Transverse colon (tissue), 4 donors: ENCODE data around the gene IFIT3. TPM values are rescaled to one million over a fixed set of nuclear protein-coding genes. Genes with fewer than 3 reads are reported as not detected.

ENCODE experiments used
- DNase-seq: peaks from one replicate; pipeline ENCODE4 v3.0.0-alpha.2; 2019
- H3K27ac ChIP-seq, 4 donors: fragments of 200-600 bp; sonication (generic); 2 replicates each; pipeline ENCODE4 v1.5.1; 2016 to 2018; ENCODE audit warnings: inconsistent platforms in 4 of 4
- H3K27me3 ChIP-seq: fragments of 200-600 bp; sonication (generic); 2 replicates; pipeline ENCODE4 v1.5.1; 2017; ENCODE audit warnings: inconsistent platforms
- H3K36me3 ChIP-seq, 4 donors: fragments of 200-600 bp; sonication (generic); 2 replicates each; pipeline ENCODE4 v1.5.1; 2017 to 2019; ENCODE audit warnings: inconsistent platforms in 4 of 4
- H3K4me1 ChIP-seq, 4 donors: fragments of 200-600 bp; sonication (generic); 2 replicates each; pipeline ENCODE4 v1.5.1; 2017 to 2020; ENCODE audit warnings: inconsistent platforms in 4 of 4
- H3K4me3 ChIP-seq, 4 donors: fragments of 200-600 bp; sonication (generic); 1 replicate in 1 of 4; 2 replicates in 3 of 4; pipeline versions ENCODE4 v1.5.1 to v1.6.1; 2017 to 2019; ENCODE audit warnings: inconsistent platforms in 4 of 4
- H3K9me3 ChIP-seq, 2 donors: fragments of 200-600 bp; sonication (generic); 2 replicates each; pipeline ENCODE4 v1.5.1; 2017 to 2019; ENCODE audit warnings: inconsistent platforms in 2 of 2
- CTCF ChIP-seq, 5 experiments: fragments of 200-600 bp in 3 of 5; fragments of 450-650 bp in 2 of 5; sonication (generic) in 3 of 5; IDR thresholded peaks; 1 replicate in 2 of 5; 2 replicates in 3 of 5; pipeline ENCODE4 v1.5.1; 2016 to 2017; ENCODE audit warnings: antibody characterized with exemption in 5 of 5, inconsistent platforms in 3 of 5, mild to moderate bottlenecking in 2 of 5, moderate library complexity in 1 of 5
- EP300 ChIP-seq: sonication (generic); formaldehyde crosslinking; IDR thresholded peaks from one replicate; pipeline ENCODE4 v1.6.1; 2017; ENCODE audit warnings: antibody characterized with exemption, low read depth
- POLR2A ChIP-seq: fragments of 450-650 bp; IDR thresholded peaks from one replicate; pipeline ENCODE4 v1.6.1; 2016; ENCODE audit warnings: antibody characterized with exemption, mild to moderate bottlenecking, moderate library complexity
- POLR2AphosphoS5 ChIP-seq, 3 donors: sonication (generic); formaldehyde crosslinking; IDR thresholded peaks; one replicate each; pipeline ENCODE4 v1.6.1; 2016; ENCODE audit warnings: antibody characterized with exemption in 3 of 3
- WGBS, 2 donors: methylation state at CpG; one replicate each; pipeline ENCODE4 v1.1.5; 2018; ENCODE audit warnings: low coverage in 1 of 2; 5-methylcytosine and 5-hydroxymethylcytosine counted together
- in situ Hi-C, 4 donors: fragments of 200-750 bp; cut with MboI; loops; one replicate each; pipeline versions ENCODE4 v1.15.0 to v1.15.1; 2017; ENCODE audit warnings: low sequenced_read_pairs in 3 of 4, low pct_ligation_motif_present in 1 of 4, low pct_unique_long_range_greater_than_20kb in 1 of 4
- intact Hi-C: fragments of 100-400 bp; cut with DNase I; formaldehyde crosslinking; loops from one replicate; pipeline ENCODE4 v1.15.1; 2023; ENCODE audit warnings: low total_unique reads
- total RNA-seq, 4 donors: library from RNA; depleted of rRNA; stranded (reverse); fragments of >200 nt; gene quantifications; one replicate each; pipeline ENCODE4 v1.1.0, GENCODE V29; 2016

The IFIT3 gene
- total RNA-seq, 4 donors from 2014 or later: 0.20 to 7.8 (median 5.1) TPM; not detected in 1

GRCh38 chr10:89371987-89372386 lies 44.2 kb downstream of the IFIT3 start:
- peaks cover 16 to 49% (median 24%) of the 10 kb centered on the region in 4 donors for H3K4me1 ChIP-seq
- in situ Hi-C loops (no loop called here), intact Hi-C loops (no loop called here)
- TF ChIP-seq CTCF (IDR thresholded peaks at IDR 0.05): no peak
- TF ChIP-seq POLR2AphosphoS5 (IDR thresholded peaks at IDR 0.05): no peak
- TF ChIP-seq EP300: no peak
- TF ChIP-seq POLR2A: no peak
- DNase-seq: no peak
- no peaks in the 10 kb centered on the region for H3K9me3 ChIP-seq
- H3K27ac ChIP-seq: no peak overlapping the region
- no peaks in the 10 kb centered on the region for H3K36me3 ChIP-seq
- 77% methylated on average over 3 of the region's 3 CpGs; no CpG with 5 or more reads in 1 of the 2 donors for WGBS, 2 donors
- no peak overlapping the region for H3K4me3 ChIP-seq
- no peaks in the 10 kb centered on the region for H3K27me3 ChIP-seq

- H3K4me3 ChIP-seq: peak overlapping the region in 1 of 4 donors; percentile 29
- H3K9me3 ChIP-seq: no peaks in the 10 kb centered on the region
- TF ChIP-seq EP300 (no peak), POLR2AphosphoS5 (IDR thresholded peaks at IDR 0.05) (peak; percentile 30 to 86 (median 77))
- no peaks in the 10 kb centered on the region for H3K27me3 ChIP-seq
- peaks cover 16 to 34% (median 24%) of the 10 kb centered on the region in 4 donors for H3K4me1 ChIP-seq
- DNase-seq: peak; percentile 81
- intact Hi-C loops: no loop called here
- no peaks in the 10 kb centered on the region for H3K36me3 ChIP-seq
- in situ Hi-C loops: no loop called here
- 13 to 17% methylated on average over 3 of the region's 3 CpGs for WGBS, 2 donors
- H3K27ac ChIP-seq: peak overlapping the region; percentile 81 to 89 (median 84)
These were observed 46.3 kb downstream of the IFIT3 start for GRCh38 chr10:89373916-89374711.

- H3K27ac ChIP-seq: peak overlapping the region; percentile 81 to 89 (median 84)
- peaks cover 16 to 27% (median 21%) of the 10 kb centered on the region in 4 donors for H3K4me1 ChIP-seq
- in situ Hi-C loops (no loop called here), intact Hi-C loops (no loop called here)
- H3K36me3 ChIP-seq: no peaks in the 10 kb centered on the region
- no peaks in the 10 kb centered on the region for H3K9me3 ChIP-seq
- TF ChIP-seq EP300 (no peak), POLR2A (no peak), CTCF (IDR thresholded peaks at IDR 0.05) (no peak), POLR2AphosphoS5 (IDR thresholded peaks at IDR 0.05) (no peak)
- H3K4me3 ChIP-seq: no peak overlapping the region
- no peaks in the 10 kb centered on the region for H3K27me3 ChIP-seq
- no peak for DNase-seq
These were observed 46.9 kb downstream of the IFIT3 start for GRCh38 chr10:89374713-89375141.

DNA sequence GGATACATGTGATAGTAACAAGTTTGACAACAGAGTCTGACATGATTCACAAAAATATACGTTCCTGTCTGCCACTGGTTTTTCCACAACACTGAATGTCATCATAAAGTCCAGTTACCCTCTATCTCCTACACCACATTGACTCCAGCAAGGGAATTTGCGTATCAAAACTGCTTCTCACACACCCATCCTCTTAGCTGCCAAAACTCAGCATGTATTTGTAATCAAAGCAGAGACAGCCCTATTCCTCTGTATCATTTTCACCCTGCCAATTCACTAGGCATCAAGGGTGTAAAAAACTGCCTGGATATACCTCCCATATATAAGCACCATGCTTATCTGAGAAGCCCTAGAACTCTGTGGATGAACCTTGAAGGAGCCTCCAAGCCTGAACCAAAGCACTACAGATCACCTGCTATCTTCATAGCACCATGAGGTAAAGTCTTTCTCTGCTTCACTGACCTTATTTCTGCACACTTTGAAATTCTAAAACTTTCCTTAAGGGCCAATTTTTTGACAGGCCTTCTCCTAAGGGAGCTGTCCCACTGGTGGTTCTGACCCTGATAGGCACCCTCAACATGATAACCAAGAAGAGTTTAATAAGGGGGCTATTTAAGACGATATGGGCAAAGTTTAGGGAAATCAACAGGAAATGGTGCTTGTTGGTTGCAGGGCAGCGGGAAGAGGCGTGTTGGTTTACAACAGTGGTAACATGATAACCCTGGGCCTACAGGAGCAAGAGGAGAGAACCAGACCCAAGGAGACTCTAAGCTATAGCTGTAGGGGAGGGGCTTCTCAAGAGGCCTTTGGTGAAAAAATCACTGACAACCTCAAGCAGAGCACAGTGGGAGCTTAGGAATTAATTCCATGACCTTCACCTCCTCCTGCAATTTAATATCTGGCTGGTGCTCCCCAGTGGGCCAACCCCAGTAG lies 50.2 kb downstream of the IFIT3 start, which contains the start of gene IFIT1B:
IFIT1B (plus strand) TSS at position 352 of the 933 bp plus-strand sequence; CDS start at position 432, 80 bp downstream.
- no peaks in the 10 kb centered on the region for H3K27me3 ChIP-seq
- in situ Hi-C loops (no loop called here), intact Hi-C loops (no loop called here)
- TF ChIP-seq EP300 (no peak), POLR2A (no peak), POLR2AphosphoS5 (IDR thresholded peaks at IDR 0.05) (no peak), CTCF (IDR thresholded peaks at IDR 0.05) (no peak)
- H3K36me3 ChIP-seq: no peaks in the 10 kb centered on the region
- H3K27ac ChIP-seq: no peak within 1 kb of the TSS
- H3K4me3 ChIP-seq: no peak within 1 kb of the TSS
- peaks cover 16 to 23% (median 20%) of the 10 kb centered on the region in 4 donors for H3K4me1 ChIP-seq
- 84 to 89% methylated on average over 5 of the region's 5 CpGs for WGBS, 2 donors
- no peak for DNase-seq
- no peaks in the 10 kb centered on the region for H3K9me3 ChIP-seq
